SH-SY5Y (cell line): Measurements from ENCODE around the gene HMCN1.

Experiments used
- GATA2 ChIP-seq: IDR thresholded peaks from 2 replicates; pipeline ENCODE4 v1.6.1; 2011; ENCODE audit warnings: mild to moderate bottlenecking, low read depth, low read length
- GATA3 ChIP-seq: IDR thresholded peaks from 2 replicates; pipeline ENCODE4 v1.6.1; 2011; ENCODE audit warnings: low read depth, mild to moderate bottlenecking, low read length, moderate library complexity

Gene HMCN1

DNA sequence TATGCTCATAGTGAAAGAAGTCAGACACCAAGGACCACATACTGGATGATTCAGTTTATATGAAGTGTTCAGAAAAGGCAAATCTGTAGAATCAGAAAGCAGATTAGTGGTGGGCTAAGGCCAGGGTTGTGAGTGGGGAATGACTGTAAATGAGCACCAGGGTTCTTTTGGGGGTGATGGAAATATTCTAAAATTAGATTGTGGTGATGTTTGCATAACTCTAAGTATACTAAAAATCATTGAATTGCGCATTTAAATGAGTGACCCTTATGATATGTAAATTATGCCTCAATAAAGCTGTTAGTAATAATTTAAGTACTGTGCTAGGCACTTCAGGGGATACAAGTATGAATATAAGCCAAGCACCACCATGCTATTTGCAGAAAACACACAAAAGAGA is 384.5 kb downstream of the HMCN1 start:
- TF ChIP-seq GATA3: no peak

DNA sequence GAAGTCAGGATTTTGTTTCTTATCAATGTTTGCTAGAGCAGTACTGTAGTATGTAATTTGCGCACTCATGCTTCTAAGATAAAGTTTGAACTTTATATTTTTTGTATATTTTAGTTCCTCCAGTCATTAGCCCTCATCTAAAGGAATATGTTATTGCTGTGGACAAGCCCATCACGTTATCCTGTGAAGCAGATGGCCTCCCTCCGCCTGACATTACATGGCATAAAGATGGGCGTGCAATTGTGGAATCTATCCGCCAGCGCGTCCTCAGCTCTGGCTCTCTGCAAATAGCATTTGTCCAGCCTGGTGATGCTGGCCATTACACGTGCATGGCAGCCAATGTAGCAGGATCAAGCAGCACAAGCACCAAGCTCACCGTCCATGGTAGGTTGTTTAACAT is 388.6 kb downstream of the HMCN1 start:
- TF ChIP-seq GATA2: no peak
- TF ChIP-seq GATA3: no peak

DNA sequence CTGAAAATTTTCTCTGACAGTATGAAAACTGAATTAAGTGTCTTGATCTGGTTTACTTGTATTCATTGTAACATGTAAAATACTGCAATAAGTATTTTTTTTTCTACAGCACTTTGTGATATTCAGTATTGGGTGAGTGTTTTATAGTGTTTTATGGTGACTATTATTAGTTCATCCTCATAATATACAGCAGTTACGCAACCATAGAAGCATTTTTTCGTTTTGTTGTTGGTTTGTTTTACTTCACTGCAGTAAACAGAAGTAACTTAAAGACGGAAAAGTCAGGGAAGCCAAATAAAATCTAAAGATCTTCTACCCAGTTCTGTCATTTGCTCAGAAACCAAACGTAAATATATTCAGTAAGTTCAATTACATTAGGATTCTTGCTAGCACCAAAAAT is 390.8 kb downstream of the HMCN1 start:
- TF ChIP-seq GATA3 (no peak), GATA2 (no peak)

DNA sequence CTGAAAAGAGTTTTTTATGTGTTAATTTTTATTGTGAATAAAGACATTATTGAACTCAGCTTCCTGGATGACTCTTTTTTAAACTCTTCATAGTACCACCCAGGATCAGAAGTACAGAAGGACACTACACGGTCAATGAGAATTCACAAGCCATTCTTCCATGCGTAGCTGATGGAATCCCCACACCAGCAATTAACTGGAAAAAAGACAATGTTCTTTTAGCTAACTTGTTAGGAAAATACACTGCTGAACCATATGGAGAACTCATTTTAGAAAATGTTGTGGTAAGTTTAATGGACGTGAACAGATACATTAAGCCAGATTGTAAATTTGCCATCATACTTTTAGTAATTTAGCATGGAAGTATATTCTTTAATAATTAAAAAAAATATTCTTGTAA is 391.3 kb downstream of the HMCN1 start:
- TF ChIP-seq GATA3 (no peak), GATA2 (no peak)

DNA sequence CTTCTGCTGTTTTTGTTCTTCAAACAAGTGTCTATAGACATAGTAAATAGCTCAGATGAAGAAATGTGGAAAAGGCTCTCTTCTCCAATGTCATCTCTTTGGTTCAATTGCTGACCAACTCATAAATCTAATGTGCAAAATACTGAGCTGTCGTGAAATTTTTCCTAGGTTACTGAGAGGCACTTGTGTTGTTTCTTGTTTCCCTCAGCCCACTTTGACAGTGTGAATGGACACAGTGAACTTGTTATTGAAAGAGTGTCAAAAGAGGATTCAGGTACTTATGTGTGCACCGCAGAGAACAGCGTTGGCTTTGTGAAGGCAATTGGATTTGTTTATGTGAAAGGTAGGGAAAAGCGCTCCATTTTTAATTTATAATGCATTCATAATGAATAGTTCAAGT is 395.6 kb downstream of the HMCN1 start:
- TF ChIP-seq GATA3 (no peak), GATA2 (no peak)

DNA sequence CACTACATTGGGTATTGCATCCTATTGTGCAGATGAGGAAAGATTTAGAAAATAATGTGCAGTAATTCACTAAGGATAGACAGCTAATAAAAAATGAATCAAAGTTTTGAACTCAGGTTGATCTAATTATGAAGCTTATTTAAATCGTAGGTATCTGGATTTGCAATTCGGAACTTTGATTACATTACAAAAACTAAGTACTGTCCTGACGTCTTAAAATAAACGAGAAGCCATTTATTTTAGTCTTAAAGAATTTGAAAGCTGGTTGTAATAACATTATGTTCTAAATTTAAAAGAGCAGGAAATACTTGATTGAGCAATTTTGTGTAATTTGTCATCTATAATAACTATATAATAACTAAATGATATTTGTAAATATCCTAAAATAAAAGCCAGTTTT is 404.9 kb downstream of the HMCN1 start:
- TF ChIP-seq GATA3 (no peak), GATA2 (no peak)

DNA sequence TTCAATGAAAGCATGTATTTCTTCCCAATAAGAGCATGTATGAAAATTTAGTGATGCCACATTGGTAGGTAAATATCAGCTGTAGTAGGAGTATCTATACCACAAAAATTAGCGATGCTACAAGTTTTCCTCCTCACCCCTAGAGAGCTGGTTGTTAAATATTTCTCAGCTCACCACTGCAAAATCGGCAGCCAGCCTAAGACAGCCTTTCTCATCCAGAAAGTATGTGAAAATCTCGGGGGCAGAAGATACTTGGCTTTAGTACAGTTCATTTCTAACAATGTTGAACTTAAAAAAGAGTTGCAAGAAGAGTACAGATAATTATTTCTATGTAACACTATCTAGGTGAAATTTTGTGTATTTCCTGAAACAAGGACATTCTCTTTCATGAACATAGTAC is 405.5 kb downstream of the HMCN1 start:
- TF ChIP-seq GATA3 (no peak), GATA2 (no peak)

DNA sequence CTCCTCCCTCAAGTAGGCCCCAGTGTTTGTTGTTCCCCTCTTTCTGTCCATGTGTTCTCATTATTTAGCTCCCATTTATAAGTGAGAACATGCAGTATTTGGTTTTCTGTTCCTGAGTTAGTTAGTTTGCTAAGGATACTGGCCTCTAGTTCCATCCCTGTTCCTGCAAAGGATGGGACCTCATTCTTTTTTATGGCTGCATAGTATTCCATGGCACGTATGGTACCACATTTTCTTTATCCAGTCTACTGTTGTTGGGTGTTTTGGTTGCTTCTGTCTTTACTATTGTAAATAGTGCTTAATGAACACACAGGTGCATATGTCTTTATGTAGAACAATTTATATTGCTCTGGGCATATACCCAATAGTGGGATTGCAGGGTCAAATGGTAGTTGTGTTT is 408.0 kb downstream of the HMCN1 start:
- no peak for TF ChIP-seq GATA3
- no peak for TF ChIP-seq GATA2

DNA sequence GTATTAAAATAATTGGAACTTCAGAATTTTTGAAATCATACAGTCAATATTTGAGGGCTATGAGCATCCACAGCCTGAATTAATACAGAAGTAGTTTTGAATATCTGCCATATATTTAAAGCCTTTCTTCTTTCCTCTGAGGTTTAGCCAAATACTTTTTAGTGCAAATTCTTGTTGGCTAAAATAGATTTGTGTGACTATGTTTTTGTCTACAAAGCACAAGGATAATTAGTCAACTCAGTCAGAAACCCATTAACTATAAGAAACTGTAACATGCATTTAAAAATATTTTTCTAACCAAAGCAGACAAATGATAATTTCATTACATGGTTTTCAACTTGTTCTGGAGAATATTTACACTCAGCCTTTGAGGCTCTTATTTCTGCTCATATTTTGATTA is 408.7 kb downstream of the HMCN1 start:
- TF ChIP-seq GATA2: no peak
- no peak for TF ChIP-seq GATA3

DNA sequence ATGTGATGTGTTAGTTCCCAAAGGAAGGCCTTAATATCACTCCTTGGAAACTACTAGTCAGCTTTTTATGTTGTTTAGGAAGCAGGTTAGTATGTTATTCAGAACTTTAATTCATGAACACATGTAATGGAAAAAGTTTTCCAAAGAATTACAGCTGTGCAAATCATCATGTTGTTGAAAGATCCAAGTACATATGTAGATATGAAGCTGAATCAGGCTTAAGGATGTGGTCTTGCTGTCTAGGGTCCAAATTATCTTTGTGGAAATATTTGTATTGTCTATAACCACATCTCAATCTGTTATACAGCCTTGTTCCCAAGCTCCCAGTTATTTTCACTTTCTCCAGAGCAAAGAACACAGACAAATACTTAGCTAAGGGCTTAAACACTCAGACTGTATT is 409.3 kb downstream of the HMCN1 start:
- TF ChIP-seq GATA2: no peak
- no peak for TF ChIP-seq GATA3

DNA sequence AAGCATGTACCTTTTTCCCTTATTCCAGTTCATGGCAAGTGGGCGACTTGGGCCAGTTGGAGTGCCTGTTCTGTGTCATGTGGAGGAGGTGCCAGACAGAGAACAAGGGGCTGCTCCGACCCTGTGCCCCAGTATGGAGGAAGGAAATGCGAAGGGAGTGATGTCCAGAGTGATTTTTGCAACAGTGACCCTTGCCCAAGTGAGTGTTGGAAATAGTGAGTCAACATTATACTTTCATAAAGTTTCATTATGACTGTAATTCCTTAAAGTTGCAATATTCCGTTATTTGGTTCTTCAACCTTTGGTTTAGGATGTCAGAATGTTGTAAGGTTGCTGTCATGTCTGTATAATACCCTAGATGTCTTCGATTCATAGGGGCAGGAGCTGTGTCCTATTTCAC is 410.3 kb downstream of the HMCN1 start:
- TF ChIP-seq GATA2 (no peak), GATA3 (no peak)

DNA sequence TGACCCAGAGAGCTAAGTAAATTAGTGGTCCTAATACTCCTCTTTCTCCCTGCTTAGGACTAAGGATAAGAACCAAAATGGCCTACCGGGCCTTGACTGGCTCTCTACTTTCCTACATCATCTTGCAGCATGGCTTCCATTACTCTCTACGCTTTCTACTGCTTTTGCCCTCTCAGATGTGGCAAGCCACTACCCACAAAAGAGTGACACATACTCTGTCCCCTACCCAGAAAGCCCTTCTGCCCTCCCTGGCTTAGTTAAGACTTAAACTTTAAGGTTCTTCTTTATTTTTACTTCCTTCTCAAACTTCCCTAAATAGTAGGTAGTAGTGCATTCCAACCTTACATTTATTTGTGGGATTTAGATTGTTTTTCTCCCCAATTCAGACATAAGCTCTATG is 412.8 kb downstream of the HMCN1 start:
- TF ChIP-seq GATA2 (no peak), GATA3 (no peak)

DNA sequence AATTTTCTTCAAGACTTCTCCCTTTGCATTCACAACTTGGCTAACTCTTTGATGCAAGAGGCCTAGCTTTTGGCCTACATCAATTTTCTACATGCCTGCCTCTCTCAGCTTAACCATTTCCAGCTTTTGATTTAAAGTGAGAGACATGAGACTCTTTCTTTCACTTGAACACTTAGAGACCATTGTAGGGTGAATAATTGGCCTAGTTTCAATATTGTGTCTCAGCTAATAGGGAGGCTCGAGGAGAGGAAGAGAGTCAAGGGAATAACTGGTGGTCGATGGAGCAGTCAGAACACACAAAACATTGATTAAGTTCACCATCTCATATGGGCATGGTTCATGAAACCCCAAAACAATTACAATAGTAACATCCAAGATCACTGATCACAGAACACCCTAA is 415.4 kb downstream of the HMCN1 start:
- no peak for TF ChIP-seq GATA2
- no peak for TF ChIP-seq GATA3

DNA sequence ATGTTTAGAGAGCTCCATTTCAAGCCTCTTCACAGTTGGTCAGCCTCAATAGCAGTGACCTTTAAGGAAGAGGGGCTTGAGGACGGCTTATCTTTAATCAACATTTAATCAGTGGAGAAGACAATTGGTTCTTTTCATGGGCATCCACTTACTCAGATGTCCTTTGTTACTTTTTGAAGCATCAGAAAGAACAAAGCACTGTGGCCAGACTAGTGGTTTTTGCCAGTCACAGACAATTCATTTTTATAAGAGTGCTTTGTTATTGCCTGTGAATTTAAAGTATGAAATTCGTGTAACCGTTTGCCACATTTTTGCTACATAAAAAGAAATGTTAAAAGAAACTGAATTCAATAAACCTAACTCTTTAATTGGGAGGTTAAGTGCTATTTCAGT is 418.0 kb downstream of the HMCN1 start:
- no peak for TF ChIP-seq GATA3
- no peak for TF ChIP-seq GATA2

DNA sequence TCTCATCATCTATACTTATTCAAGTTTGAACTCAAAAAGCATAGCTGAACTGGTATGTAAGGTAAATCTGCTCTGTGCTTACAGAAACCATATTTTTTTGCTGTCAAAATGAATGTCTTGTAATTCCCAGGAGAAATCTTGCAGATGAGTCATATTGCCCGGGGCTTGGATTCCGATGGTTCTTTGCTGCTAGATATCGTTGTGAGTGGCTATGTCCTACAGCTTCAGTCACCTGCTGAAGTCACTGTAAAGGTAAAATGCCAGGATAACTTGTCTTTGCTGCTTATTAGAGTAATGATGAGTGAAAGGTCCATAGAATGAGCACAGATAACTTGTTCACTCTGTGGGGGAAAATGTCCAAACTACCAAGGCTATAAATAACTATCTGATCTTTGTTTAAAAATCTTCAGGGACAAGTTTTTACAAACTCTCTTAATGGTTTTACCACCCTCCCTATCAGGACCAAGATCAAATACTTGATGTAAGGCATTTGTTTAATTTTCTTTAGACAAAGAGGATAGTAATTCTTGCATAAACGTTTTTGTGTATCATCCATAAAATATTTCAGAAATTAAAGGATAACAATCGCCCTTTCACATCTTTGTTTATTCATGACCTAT is 418.5 kb downstream of the HMCN1 start:
- TF ChIP-seq GATA3 (no peak), GATA2 (no peak)

DNA sequence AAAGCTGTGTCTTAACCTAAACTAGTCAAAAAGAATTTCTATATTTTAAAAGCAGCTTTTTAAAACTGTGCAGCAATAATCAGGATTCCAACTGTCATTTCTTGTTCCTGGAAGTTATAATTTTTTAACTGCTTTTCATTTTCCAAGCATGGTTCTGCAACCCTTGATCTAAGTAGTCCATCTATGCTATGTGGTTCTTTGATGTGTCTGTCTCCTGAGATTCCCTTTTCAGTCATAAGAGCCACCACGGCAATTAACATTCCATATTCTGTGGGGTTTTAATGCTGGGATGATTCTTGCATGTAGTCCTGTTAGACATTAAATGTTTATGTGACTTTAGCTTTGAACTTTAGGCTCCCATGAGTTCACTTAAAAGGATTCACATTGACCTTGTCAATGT is 420.5 kb downstream of the HMCN1 start:
- TF ChIP-seq GATA3 (no peak), GATA2 (no peak)

DNA sequence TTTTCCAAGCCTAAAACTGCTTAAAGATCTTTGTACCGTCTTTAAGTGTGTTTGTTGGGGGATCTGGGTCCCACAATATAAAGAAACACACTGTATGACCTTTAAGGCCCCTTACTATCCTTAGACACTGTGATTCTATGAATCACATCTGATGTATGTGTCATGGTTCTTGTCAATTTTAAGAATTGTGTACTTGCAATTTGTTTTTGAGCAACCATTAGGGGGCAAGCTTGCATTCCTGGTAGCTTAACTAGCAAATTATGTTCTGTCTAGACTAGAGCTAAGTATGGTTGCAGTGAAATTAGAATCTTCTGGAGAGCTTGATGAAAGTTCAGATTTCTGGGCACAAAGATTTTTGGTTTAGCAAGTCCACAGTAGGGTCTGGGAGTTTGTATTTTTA is 421.4 kb downstream of the HMCN1 start:
- TF ChIP-seq GATA3 (no peak), GATA2 (no peak)
